Liver (tissue), 3 donors: Measurements from ENCODE around the gene CPED1.

Source experiments
- FOXA2 ChIP-seq: IDR thresholded peaks from 2 replicates; pipeline ENCODE4 v1.6.1; 2016; ENCODE audit warnings: antibody characterized with exemption
- RAD21 ChIP-seq, 2 donors: IDR thresholded peaks; 2 replicates each; pipeline ENCODE4 v1.6.1; 2016; ENCODE audit warnings: antibody characterized with exemption in 2 of 2, mild to moderate bottlenecking in 2 of 2
- ZBTB33 ChIP-seq: IDR thresholded peaks from 2 replicates; pipeline ENCODE4 v1.6.1; 2016; ENCODE audit warnings: antibody characterized with exemption
- TF ChIP-seq, protein P1 (sequence below): fragments of 150-350 bp; IDR thresholded peaks from 2 replicates; pipeline ENCODE4 v1.5.1; 2017; ENCODE audit warnings: improper control_type of control experiment, low read depth, low read length; ENCODE audit not compliant: missing input control
- donor health status: healthy.
- donor health status: healthy.

GRCh38 chr7:121285066-121285667, 296.7 kb downstream of the CPED1 start:
- TF ChIP-seq, protein P1, sequence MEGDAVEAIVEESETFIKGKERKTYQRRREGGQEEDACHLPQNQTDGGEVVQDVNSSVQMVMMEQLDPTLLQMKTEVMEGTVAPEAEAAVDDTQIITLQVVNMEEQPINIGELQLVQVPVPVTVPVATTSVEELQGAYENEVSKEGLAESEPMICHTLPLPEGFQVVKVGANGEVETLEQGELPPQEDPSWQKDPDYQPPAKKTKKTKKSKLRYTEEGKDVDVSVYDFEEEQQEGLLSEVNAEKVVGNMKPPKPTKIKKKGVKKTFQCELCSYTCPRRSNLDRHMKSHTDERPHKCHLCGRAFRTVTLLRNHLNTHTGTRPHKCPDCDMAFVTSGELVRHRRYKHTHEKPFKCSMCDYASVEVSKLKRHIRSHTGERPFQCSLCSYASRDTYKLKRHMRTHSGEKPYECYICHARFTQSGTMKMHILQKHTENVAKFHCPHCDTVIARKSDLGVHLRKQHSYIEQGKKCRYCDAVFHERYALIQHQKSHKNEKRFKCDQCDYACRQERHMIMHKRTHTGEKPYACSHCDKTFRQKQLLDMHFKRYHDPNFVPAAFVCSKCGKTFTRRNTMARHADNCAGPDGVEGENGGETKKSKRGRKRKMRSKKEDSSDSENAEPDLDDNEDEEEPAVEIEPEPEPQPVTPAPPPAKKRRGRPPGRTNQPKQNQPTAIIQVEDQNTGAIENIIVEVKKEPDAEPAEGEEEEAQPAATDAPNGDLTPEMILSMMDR = no peak
- TF ChIP-seq RAD21 (IDR thresholded peaks at IDR 0.05) (no peak), ZBTB33 (no peak), FOXA2 (no peak)
